NCI-H187 (cell line): ENCODE data around the gene RAB37.

Experiments used
- DNase-seq, 2 experiments: peaks; one replicate each; lab custom pipeline; 2025; lab: John Stamatoyannopoulos, UW

Gene RAB37

DNA sequence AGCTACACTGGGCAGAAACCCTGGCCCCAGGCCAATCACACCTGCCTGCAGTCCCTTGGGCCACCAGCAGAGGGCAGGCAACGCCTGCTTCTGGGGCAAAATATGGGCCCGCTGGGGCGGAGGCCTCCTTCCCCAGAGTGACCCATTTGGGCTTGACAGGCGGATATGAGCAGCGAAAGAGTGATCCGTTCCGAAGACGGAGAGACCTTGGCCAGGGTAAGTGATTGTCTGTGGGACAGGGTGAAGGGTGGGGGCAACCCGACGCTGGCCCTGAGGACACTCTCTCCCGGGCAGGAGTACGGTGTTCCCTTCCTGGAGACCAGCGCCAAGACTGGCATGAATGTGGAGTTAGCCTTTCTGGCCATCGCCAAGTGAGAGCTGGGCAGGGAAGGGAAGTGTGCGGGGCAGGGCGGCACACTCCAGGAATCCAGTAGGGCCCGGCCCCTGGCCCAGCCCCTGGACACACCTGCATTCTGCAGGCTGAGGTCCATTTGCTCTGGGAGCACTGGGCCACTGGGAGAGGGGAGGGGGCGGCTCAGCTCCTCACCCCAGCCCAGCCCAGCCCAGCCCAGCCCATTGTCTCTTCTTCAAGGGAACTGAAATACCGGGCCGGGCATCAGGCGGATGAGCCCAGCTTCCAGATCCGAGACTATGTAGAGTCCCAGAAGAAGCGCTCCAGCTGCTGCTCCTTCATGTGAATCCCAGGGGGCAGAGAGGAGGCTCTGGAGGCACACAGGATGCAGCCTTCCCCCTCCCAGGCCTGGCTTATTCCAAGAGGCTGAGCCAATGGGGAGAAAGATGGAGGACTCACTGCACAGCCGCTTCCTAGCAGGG lies 7.9 kb downstream of the RAB37 start:
- peak; percentile 47 to 62 for DNase-seq

DNA sequence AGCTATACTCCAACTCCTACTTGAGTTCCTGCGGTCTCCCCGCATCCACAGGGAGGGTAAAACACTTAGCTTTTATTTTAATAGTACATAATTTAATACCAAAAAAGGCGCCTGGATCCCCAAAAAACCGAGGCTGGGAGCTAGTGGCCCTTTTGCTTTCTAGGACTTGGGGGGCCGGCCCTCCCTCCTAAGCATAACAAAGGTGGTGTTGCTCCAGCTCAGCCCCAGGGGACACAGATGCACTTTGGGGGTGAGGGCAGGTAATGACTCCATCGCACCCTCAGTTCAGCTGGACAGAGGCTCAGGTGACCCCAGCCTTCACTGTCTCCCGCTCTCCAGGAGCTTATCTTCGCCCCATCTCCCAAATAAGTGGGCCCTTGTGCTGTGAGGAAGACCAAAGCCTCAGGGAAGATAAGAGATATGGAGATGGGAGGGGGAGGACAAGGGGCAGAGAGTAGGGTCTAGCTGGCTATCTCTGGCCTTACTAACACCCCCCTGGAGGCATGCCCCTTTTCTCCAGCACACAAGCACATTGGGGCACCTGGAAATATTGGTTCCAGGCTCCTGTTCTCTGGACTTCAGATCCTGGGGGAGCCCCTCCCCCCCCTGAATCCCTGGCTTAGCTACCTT lies 8.6 kb downstream of the RAB37 start:
- no peak for DNase-seq

DNA sequence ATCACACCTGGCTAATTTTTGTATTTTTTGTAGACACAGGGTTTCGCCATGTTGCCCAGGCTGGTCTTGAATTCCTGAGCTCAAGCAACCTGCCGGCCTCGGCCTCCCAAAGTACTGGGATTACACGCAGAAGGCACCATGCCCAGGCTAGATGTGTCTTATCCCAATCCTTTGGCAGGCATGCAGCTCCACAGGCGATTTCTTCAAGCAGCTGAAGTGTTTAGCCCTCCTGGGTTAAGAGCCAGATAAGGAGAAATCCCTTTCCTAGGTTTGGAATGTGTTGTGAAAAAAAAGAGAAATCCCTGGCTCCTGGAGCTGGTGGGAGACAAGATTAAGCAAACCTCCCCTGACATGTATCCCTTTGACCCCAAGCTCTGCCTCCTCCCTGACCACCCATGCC lies 9.3 kb downstream of the RAB37 start:
- no peak for DNase-seq

DNA sequence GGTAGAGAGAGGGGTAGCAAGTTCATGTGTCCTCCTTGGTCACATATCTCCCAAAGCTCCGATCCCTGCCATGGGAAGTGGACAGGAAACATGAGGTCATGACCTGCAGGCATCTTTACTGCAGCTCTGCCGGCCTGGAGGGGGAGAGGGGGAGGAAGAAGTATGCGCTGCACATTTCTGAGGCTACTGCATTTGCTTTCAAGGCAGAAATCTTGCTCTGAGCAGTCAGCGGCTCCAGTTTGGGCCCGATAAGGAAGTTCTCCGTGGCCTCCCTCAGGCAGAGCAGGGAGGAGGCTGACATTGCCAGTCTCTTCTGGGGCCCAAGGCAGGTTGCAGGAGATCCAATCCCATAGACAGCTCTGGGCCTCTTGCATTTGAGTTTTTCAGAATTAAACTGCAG lies 9.9 kb downstream of the RAB37 start:
- no peak for DNase-seq

DNA sequence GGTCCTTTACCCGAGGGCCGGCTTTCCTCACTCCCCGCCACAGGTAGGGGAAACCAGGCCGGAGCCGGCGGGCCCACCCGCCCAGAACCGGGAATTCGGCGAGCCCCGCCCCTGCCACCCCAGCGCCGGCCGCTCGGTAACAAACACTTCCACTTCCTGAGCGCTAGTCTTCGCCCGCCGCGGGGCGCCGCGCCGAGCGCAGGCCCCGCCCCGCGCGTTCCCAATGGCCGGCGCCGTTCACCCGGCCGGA lies 11.1 kb downstream of the RAB37 start:
- no peak for DNase-seq

DNA sequence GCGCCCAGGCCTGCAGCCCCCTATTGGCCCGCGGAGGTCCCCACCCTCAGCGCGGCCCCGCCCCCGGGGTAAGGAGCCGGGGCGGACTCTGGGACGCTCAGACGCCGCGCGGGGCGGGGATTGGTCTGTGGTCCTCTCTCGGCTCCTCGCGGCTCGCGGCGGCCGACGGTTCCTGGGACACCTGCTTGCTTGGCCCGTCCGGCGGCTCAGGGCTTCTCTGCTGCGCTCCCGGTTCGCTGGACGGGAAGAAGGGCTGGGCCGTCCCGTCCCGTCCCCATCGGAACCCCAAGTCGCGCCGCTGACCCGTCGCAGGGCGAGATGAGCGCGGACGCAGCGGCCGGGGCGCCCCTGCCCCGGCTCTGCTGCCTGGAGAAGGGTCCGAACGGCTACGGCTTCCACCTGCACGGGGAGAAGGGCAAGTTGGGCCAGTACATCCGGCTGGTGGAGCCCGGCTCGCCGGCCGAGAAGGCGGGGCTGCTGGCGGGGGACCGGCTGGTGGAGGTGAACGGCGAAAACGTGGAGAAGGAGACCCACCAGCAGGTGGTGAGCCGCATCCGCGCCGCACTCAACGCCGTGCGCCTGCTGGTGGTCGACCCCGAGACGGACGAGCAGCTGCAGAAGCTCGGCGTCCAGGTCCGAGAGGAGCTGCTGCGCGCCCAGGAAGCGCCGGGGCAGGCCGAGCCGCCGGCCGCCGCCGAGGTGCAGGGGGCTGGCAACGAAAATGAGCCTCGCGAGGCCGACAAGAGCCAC lies 11.6 kb downstream of the RAB37 start, which contains the start of gene NHERF1:
Gene NHERF1, plus strand, starts transcription at position 100 of the 750 bp plus-strand sequence. Its CDS starts 219 bp downstream, at position 319.
- peak; percentile 88 to 92 for DNase-seq

DNA sequence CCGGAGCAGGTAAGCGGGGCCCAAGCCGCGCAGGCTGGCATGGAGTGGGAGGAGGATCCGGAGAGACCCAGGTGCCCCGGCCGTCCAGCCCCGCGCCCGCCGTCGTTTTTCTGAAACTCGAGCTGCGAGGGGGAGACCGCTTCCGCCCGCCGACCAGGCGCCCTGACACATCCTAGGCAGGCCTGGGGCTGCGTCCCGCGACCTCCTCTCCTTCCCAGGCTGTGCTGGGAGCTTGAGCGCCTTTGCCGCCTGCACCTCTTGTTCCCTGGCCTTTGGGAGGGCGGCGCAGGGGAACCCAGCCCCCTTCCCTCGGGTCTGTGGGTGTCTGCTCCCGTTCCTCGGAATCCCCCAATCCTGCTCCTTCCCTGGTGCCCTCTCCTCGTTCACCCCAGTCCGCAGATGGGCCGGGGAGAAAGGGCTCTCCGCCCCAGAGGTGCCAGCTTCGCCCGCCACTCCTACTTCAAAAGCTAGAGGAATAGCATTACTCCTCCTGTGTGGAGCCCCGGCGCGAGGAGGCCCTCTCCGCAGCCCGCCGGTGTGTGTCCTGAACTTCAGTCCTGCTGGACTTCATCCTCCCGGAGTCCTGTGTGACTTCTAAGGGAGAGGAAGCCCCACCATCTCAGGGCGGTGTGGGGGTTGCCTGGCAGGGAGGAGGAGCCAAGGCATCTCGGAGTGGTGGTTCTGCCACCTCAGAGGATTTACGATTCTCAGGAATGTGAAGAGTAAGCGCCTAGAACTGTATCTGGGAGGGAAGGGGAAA lies 12.4 kb downstream of the RAB37 start:
- no peak for DNase-seq

DNA sequence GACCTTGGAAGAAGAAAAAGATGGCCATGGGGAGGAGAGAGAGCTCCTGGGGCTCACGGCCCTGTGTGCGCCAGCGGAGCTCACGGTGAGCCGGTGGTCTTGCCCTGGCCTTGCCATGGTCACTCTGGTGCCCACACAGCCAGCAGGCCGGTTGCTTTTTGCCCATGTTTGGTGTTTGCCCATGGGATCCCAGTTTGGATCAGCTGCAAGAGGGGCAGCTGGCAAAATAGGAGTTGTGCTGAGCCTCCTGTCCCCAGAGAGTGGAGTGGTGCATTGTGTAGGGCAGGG lies 12.9 kb downstream of the RAB37 start:
- DNase-seq = no peak

DNA sequence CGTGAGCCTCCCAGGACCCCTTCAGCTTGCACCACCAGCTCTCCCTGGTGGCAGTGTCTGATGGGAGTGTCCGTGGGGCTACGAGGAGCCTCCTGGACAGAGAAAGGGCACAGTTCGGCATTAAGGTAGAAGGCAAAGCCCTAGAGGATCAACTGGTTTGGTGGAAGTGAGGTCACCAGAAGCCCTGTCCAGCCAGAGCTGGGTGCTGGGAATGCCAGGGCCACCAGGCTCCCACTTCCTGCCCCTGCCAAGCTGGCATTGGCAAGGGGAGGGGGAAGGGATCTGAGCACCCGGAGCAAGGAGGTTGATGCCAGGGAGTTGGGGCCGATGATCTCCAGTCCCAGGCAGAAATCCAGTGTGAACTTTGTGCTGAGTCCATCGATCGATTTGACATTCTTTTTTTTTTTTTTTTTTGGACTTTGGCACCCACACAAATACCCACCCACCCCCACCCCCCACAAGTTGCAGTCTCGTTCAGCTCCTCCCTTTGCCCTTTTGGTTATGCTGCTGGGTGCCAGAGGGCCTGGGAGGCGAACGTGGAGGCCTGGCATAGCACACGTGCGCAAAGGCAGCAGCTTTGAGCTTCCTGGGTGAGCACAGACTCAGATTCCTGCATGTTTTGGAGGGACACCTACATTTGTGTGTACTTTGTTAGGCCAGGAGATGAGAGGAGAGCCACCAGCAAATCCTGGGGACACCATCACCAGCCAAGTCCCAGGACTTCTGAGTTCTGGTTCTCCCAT lies 13.4 kb downstream of the RAB37 start:
- DNase-seq = no peak

DNA sequence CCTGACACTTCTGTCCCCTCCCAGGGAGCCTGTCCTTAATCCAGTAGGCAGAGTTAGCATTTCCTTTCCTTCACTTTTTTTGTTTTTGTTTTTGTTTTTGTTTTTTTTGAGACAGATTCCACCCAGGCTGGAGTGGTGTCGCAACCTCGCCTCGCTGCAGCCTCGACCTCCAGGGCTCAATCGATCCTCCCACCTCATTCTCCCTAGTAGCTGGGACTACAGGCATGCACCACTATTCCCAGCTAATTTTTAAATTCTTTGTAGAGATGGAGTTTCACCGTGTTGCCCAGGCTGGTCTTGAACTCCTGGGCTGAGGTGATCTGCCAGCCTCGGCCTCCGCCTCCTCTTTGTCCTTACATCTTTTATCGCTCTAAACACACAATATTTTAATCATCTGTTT lies 15.4 kb downstream of the RAB37 start:
- no peak for DNase-seq

DNA sequence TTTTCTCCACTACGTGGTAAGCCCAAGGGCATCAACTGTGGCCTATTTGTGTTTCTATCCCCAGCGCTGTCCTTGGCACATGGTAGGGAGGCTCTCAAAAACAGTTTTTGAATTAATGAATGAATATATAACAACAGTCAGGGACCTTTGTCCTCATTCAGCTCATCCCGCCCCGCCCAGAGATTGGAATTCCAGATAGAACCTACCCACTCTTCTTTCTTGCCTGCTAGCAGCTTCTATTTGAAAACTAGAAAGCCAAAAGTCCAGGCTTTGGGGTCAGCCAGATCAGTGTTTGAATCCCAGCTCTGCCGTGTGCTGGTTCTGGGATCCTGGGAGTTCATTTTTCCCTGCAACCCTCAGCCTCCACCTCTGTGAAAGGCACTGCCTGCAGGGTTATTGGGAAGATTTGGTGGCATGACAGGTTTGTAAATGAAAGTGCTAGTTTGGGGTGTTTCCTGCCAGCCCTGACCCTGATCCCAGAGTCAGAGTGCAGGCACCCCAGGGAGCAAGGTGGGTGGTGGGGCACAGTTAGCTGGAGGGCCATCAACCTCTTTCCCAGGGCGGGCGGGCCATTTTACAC lies 15.9 kb downstream of the RAB37 start:
- DNase-seq = no peak

DNA sequence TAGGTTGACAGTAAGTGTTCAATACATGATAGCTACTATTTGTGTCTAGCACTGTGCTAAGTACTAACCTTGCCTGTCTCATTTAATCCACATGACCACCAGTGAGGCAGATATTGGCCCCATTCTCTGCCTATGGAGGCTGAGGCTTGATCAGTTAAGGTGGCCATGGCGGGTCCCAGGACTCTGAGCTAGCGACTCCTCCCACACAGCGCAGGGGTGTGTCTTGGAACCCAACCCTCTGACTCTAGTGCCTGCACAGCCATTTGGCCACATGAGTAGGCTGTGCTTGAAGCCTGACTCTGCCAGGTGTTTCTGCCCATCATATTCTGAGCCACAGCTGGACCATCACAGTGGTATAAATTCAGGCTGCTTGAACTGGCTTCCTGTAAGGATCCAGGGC lies 17.8 kb downstream of the RAB37 start:
- DNase-seq = peak in 1 of 2 experiments; percentile 17

DNA sequence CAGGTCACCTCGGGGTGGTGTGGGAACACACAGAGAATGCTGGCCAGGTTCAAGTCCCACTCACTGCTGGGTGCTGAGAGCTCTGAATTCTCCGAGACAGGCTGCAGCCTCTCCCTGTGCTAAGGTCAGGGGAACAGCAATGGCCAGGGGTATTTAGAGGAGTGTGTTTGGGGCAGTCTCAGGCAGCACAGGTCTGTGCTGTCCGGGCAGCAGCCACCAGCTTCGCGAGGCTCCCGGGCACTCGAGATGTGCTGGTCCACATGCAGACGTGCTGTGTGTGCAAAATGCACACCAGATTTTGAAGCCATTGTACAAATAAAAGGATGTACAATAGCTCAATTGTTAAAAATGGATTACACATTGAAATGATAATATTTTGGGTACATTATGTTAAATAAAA lies 18.5 kb downstream of the RAB37 start:
- DNase-seq = no peak

DNA sequence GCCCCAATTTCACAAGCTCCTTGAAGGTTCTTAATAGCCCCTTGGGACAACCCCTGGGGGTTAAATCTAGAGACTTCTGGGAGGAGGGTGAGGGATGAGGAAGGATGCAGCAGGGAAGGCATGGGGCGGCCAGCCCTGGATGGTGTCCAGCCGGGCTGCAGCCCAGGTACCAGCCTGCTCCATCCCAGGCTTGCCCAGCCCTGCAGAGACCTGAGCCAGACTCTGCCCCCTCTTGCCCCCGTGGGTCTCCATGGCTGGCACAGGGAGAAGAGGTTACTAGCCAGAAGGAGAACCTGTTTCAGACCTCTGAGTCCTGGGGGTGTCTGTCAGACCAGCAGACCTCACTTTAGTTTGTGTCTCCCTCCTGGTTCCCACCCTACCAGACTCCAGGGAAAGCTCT lies 19.8 kb downstream of the RAB37 start:
- DNase-seq = no peak

DNA sequence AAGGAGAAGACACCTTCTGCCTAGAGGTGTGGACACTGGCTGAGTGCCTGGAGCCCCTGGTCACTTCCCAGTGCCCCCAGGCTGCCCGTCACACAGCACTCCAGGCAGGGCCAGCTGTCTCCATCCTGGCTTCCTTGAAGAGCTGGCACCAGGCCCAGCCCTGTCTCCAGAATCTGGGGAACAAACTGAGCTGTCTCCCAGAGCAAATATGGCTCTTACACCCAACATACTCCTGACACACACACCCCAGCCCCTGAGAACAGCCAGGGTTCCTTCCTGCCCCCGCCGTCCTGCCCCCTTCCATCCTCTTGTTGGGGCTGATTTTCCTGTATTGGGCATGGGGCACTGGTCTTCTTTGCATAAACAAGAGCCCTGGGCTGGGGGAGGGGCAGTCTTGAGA lies 20.4 kb downstream of the RAB37 start:
- DNase-seq = no peak

DNA sequence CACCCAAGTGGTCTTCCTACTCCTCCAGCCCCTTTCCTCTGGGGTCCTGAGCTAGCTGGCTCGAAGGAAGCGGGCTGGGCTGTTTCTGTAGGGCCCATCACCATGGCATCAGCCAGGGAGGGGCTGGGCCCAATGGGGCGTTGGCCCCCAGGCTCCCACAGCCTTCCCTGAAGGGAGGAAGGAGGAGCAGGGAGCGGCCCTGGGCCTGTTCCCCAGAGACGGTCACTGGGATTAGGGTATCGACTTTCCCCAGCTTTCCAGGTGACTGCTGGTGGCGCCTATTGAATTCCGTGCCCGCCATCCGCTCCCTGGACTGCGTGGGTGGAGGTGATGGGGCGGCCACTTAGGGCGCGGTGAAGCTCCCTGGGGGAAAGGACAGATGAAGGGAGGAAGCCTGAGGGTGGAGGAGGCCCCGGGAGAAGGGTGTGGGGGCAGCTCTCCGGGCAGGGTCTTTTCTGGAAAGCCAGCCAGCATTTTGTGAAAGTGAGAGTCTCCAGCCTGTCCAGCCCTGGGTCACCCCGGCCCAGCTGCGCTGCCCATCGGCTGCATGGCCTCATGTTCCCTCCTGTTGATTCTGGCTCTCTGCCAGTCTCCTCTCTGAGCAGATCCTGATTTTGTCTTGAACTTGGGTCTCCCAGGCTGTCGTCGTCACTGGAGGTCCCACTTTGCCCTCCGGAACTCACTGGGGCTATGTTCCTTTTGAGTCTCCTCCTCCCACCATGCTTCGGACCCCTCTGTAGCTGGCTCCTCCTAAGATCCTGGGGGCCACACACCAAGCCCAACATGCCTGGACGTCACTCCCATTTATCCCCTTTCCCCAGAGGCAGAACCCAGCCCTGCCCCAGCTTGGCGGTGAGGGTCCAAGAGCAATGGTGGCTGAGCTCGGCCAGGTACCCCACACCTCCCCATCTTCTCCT lies 21.1 kb downstream of the RAB37 start:
- peak in 1 of 2 experiments; percentile 10 for DNase-seq

DNA sequence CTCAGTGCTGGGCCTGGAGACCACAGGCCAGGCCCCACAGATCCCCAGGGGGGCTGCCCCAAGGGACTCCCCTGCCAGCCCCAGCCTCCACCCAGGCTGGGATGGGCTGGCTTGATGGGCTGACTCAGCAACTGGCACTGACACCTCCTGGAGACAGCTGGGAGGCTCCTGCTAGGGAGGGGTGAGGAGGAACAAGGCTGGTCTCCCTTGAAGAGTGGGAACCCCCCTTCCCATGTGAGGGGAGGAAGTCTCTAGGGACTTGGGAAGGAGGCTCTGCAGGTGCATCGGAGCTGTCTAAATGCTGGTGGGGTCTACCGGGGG lies 21.8 kb downstream of the RAB37 start:
- no peak for DNase-seq

DNA sequence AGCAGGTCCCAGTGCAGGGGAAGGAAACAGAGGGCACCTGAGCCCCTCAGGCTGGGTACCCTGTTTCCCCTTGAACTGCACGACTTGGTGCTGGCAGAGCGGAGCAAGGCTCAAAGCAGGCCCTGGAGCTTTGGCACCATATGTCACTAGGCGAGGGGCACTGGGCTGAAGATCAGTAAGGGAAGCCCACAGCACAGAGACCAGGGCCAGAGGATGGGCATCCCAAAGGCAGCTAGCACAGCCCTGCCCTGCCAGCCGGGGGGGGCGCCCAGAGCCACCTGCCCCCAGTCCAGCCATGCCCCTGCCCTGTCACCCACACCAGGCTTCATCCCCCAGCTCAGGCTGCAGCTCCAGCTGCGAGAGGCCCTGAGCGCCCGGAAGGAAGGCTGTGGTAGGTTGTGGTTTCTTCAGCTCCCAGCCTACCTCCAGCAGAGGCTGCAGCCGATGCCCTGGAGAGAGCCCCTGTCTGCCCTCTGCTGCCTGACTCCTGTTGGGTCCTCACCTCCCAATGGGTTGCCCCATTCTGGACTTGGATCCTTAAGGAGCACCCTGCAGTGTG lies 22.3 kb downstream of the RAB37 start:
- no peak for DNase-seq

DNA sequence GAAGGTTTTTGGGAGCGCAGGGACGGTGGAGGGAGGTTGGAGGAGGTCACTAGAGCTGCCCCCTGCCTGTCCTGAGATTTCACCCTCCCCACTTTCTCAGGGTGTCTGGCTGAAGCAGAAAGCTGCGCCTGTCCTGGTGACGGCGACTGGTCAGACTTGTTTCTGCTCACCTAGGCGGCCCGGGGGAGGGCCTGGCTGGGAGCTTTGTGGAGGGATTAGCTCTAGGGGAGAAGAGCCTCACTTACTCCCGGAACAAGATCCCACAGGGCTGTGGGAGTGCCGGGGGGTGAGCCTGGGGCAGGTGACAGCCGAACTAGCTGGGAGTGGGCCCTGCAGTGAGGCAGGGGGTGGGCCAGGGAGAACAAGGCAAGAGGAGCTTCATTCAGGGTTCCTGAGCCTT lies 22.9 kb downstream of the RAB37 start:
- DNase-seq = no peak

DNA sequence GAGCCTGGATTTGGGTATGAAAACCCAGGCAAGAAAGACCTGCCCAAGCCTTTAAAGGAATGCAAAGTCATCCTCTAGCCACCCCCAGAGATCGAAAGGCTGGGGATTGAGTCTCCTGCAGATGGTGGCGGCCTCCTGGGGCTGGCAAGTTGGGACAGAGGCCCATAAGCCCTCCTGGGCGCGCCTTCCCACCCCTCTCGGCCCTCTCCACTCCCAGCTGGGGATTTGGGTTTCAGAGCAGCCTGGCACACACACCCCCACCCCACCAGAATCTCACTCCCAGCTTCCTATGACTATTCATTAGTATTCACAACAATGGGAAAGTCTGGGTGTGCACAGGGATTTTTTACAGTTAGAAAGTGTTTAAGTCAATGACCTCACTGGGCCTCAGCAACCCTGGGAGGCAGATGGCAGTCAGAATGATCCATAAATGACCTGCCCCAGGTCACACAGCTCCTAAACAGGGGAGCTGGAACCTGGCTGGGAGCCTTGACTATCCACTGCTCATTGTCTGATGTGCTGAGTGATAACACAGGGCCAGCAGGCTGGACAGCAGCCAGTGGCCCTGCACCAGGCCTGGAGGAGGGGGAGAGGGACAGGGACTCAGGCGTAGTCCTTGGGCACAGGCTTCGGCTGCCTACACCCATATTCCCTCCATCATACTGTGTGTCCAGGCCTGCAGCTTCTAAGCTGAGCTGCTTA lies 23.5 kb downstream of the RAB37 start:
- no peak for DNase-seq
